Right lobe of liver (tissue), 6 donors: ENCODE results near the gene CDKL1. TPM values are rescaled to one million over a fixed set of nuclear protein-coding genes. Genes with fewer than 3 reads are reported as not detected.
"Not testable (repeated sequence)": the region's sequence is repeated elsewhere in the genome, so short reads cannot be mapped to it uniquely, and the experiment has no call there.

ENCODE experiments used
- ATAC-seq, 4 donors: fragments of 200-7000 bp; cut with Tn5 transposase; one replicate each; pipeline ENCODE4 v1.9.1; 2020; ENCODE audit warnings: mild to moderate bottlenecking in 4 of 4, moderate library complexity in 4 of 4
- DNase-seq, 3 donors: peaks; one replicate each; pipeline ENCODE4 v3.0.0-alpha.2; 2020
- H3K27ac ChIP-seq, 3 donors: fragments of 200-600 bp; one replicate each; pipeline ENCODE4 v1.8.0; 2022
- H3K27me3 ChIP-seq, 2 donors: fragments of 200-600 bp; one replicate each; pipeline ENCODE4 v1.8.0; 2022
- H3K36me3 ChIP-seq, 4 donors: fragments of 200-600 bp; sonication (generic) in 1 of 4; one replicate each; pipeline versions ENCODE4 v1.5.1 to v1.8.0; 2017 to 2022; ENCODE audit warnings: control low read depth in 1 of 4
- H3K4me1 ChIP-seq, 4 donors: fragments of 200-600 bp; sonication (generic) in 1 of 4; one replicate each; pipeline versions ENCODE4 v1.5.1 to v1.8.0; 2017 to 2022; ENCODE audit warnings: control low read depth in 1 of 4
- H3K4me3 ChIP-seq, 3 donors: fragments of 200-600 bp; one replicate each; pipeline ENCODE4 v1.8.0; 2022
- H3K9me3 ChIP-seq, 4 donors: fragments of 200-600 bp; sonication (generic) in 1 of 4; one replicate each; pipeline versions ENCODE4 v1.5.1 to v1.8.0; 2017 to 2022; ENCODE audit warnings: control low read depth in 1 of 4
- POLR2A ChIP-seq: fragments of 450-650 bp; IDR thresholded peaks from one replicate; pipeline ENCODE4 v1.6.1; 2017; ENCODE audit warnings: antibody characterized with exemption, mild to moderate bottlenecking
- WGBS: methylation state at CpG from one replicate; pipeline ENCODE4 v1.1.6; 2018; ENCODE audit warnings: low coverage, low lambda C conversion rate; ENCODE audit not compliant: insufficient coverage; ENCODE audit errors: missing lambda C conversion rate; 5-methylcytosine and 5-hydroxymethylcytosine counted together
- intact Hi-C, 2 donors: fragments of 100-400 bp; cut with DNase I; formaldehyde crosslinking; loops; one replicate each; pipeline versions ENCODE4 v1.11.2 to v1.14.1; 2022
- total RNA-seq, 6 experiments: library from RNA; depleted of rRNA in 2 of 6; stranded (reverse); fragments of >200 nt in 2 of 6; fragmentation: NEBNext Ultra II Directional in 3 of 6; extraction: Animal tissue kit (Norgen Biotek cat#: 25700) in 3 of 6; gene quantifications; one replicate each; pipeline versions ENCODE4 v1.1.0 to v1.2.4, GENCODE V29; 2016 to 2023
- TF ChIP-seq, protein P1 (sequence below), 4 donors: fragments of 200-600 bp in 3 of 4; fragments of 450-650 bp in 1 of 4; IDR thresholded peaks; one replicate each; pipeline versions ENCODE4 v1.5.1 to v1.8.0; 2016 to 2022; ENCODE audit warnings: antibody characterized with exemption in 4 of 4, mild to moderate bottlenecking in 2 of 4
- donor health status: DM: no; HTN: yes; CAD: no.
- donor health status: DM: no; HTN: no; CAD: no.
- donor health status: DM: no; HTN: no; CAD: no.
- donor health status: DM: no; HTN: yes; CAD: no.
- donor health status: DM: no; HTN: yes; CAD: no.

Gene CDKL1
- total RNA-seq, 6 experiments from 2014 or later, result 1.1 to 4.5 (median 2.8) TPM

DNA sequence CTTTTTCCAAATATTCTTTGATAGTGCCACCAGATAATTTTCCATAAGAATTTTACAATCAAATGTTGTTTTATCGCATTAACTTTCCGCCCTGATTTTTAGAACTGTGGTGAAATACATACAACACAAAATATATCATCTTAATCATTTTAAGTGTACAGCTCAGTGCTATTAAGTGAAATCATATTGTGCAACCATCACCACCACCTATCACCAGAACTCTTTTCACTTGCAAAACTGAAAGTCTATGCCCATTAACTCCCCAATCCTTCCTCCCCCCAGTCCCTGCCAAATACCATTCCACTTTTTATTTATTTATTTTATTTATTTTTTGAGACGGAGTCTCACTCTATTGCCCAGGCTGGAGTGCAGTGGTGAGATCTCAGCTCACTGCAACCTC is 36.6 kb downstream of the CDKL1 start:
- peaks cover 0 to 21% (median 8%) of the 10 kb centered on the region in 4 donors for H3K4me1 ChIP-seq
- H3K27me3 ChIP-seq, result no peaks in the 10 kb centered on the region
- no peak overlapping the region for H3K27ac ChIP-seq
- no peak for DNase-seq
- ATAC-seq, result no peak
- H3K9me3 ChIP-seq, result no peaks in the 10 kb centered on the region
- H3K4me3 ChIP-seq, result no peak overlapping the region
- WGBS, result 92% methylated on average over 3 of the region's 3 CpGs
- intact Hi-C loops, result no loop called here
- TF ChIP-seq POLR2A, result no peak
- TF ChIP-seq, protein P1, sequence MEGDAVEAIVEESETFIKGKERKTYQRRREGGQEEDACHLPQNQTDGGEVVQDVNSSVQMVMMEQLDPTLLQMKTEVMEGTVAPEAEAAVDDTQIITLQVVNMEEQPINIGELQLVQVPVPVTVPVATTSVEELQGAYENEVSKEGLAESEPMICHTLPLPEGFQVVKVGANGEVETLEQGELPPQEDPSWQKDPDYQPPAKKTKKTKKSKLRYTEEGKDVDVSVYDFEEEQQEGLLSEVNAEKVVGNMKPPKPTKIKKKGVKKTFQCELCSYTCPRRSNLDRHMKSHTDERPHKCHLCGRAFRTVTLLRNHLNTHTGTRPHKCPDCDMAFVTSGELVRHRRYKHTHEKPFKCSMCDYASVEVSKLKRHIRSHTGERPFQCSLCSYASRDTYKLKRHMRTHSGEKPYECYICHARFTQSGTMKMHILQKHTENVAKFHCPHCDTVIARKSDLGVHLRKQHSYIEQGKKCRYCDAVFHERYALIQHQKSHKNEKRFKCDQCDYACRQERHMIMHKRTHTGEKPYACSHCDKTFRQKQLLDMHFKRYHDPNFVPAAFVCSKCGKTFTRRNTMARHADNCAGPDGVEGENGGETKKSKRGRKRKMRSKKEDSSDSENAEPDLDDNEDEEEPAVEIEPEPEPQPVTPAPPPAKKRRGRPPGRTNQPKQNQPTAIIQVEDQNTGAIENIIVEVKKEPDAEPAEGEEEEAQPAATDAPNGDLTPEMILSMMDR (IDR thresholded peaks at IDR 0.05), result no peak
- no peaks in the 10 kb centered on the region for H3K36me3 ChIP-seq

- H3K4me1 ChIP-seq, result peaks cover 0 to 16% (median 5%) of the 10 kb centered on the region in 4 donors
- no peaks in the 10 kb centered on the region for H3K27me3 ChIP-seq
- WGBS, result 21% methylated on average over 5 of the region's 5 CpGs
- no peak overlapping the region for H3K4me3 ChIP-seq
- H3K27ac ChIP-seq, result no peak overlapping the region
- H3K36me3 ChIP-seq, result no peaks in the 10 kb centered on the region
- TF ChIP-seq, protein P1 (IDR thresholded peaks at IDR 0.05), result no peak
- no peak for TF ChIP-seq POLR2A
- peak; percentile 52 to 70 (median 68) for ATAC-seq
- DNase-seq, result peak in 1 of 3 donors; percentile 2
- intact Hi-C loops, result no loop called here
- no peaks in the 10 kb centered on the region for H3K9me3 ChIP-seq
These were observed 37.0 kb downstream of the CDKL1 start for GRCh38 chr14:50359631-50360030.

DNA sequence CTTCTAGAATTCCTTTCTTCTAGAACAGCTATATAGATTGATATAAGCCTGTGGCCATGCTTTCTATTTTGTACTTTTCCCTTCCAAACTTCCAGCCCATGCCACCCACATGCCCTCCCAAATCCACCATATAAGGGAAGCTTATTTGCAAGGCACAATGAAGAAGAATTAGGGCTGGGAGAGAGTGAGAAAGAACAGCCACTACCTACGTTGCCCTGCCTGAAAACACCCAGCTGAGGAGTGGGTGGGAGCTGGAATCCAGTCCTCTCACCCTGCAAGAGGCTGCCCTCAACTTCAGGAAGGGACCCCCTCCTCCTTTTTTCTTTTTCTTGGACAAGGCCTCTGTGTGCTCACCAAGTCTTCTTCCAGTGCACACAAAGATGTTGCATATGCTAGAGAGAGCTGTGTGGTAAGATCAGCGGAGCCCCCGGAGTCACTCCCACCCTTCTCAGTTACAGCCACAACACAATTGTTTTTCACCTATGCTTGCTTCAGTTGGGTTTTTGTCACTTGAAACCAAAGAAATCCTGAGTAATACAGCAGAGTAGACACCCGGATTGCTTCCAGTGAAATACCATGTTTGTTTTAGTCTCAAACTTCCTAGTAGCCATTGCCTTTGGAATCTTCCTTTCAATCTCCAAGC is 38.8 kb downstream of the CDKL1 start:
- Histone ChIP-seq H3K9me3 (no peaks in the 10 kb centered on the region), H3K4me1 (peaks cover 0 to 5% (median 0%) of the 10 kb centered on the region in 4 donors), H3K4me3 (no peak overlapping the region), H3K27me3 (no peaks in the 10 kb centered on the region), H3K36me3 (no peaks in the 10 kb centered on the region), H3K27ac (no peak overlapping the region)
- DNase-seq, result peak in 1 of 3 donors; percentile 14
- TF ChIP-seq, protein P1 (IDR thresholded peaks at IDR 0.05), result no peak
- no peak for TF ChIP-seq POLR2A
- intact Hi-C loops, result no loop called here
- no peak for ATAC-seq
- 96% methylated on average over 4 of the region's 4 CpGs for WGBS

DNA sequence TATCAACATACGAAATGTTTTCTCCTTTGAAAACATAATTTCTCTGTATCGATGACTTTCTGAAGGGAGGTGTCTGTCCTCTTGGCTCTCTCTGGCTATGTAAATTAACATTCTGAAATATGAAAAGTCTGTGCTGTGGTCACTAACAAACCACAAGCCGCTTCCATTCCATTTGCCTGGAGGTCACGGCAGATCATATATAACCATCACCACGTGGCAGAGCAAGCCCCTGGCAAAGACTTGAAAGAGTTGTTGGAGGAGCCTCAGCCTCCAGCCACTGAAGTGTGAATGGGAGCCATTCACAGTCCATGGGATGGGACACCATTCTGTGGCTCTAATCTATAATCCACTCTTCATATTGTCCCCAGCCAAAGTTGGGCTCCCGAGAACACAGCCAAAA is 39.6 kb downstream of the CDKL1 start:
- WGBS, result 53% methylated on average over 3 of the region's 6 CpGs
- no peak for TF ChIP-seq POLR2A
- TF ChIP-seq, protein P1 (IDR thresholded peaks at IDR 0.05), result no peak
- intact Hi-C loops, result no loop called here
- ATAC-seq (no peak), DNase-seq (peak in 1 of 3 donors; percentile 16)
- Histone ChIP-seq H3K36me3 (no peaks in the 10 kb centered on the region), H3K4me3 (no peak overlapping the region), H3K4me1 (peaks cover 0 to 5% (median 0%) of the 10 kb centered on the region in 4 donors), H3K27me3 (no peaks in the 10 kb centered on the region), H3K9me3 (no peaks in the 10 kb centered on the region), H3K27ac (no peak overlapping the region)

GRCh38 chr14:50356283-50356682 is 40.4 kb downstream of the CDKL1 start:
- ATAC-seq, H3K36me3 ChIP-seq, H3K4me1 ChIP-seq, H3K27me3 ChIP-seq, DNase-seq, H3K4me3 ChIP-seq, H3K27ac ChIP-seq, H3K9me3 ChIP-seq, intact Hi-C loops: not testable (repeated sequence)
- 88% methylated on average over 3 of the region's 3 CpGs for WGBS
